Activated T-cell treated with anti-CD3 and anti-CD28 coated beads for 1 hour (primary cell): ENCODE data around the gene USP32.

ENCODE experiments used
- DNase-seq: peaks from one replicate; pipeline ENCODE4 v3.0.0-alpha.2; 2020; ENCODE audit warnings: low read depth

Gene USP32

GRCh38 chr17:60129164-60129563 is 262.8 kb downstream of the USP32 start:
- DNase-seq, result no peak
